Measurements from ENCODE around the gene CBX7. TPM values are rescaled to one million over a fixed set of nuclear protein-coding genes. Genes with fewer than 3 reads are reported as not detected.

The CBX7 gene
- total RNA-seq, 2 donors from 2014 or later, result 170 to 174 TPM

- no peaks in the 10 kb centered on the region for H3K9me3 ChIP-seq
- H3K4me3 ChIP-seq, result no peak overlapping the region
- ATAC-seq (ENCODE audit: insufficient number of reproducible peaks, low FRiP score, low read depth), result no peak
- no peaks in the 10 kb centered on the region for H3K4me1 ChIP-seq (ENCODE audit: control insufficient read depth in 1 of 2, low read depth in 2 of 2)
- no peaks in the 10 kb centered on the region for H3K36me3 ChIP-seq
- DNase-seq (ENCODE audit: low spot score), result no peak
- TF ChIP-seq CTCF (IDR thresholded peaks at IDR 0.05), result no peak
- H3K27ac ChIP-seq, result no peak overlapping the region
- no peaks in the 10 kb centered on the region for H3K27me3 ChIP-seq (replicated peaks; ENCODE audit: insufficient read depth)
These were observed 36.4 kb downstream of the CBX7 start for GRCh38 chr22:39115977-39116621.

GRCh38 chr22:39115570-39115969 is 36.9 kb downstream of the CBX7 start:
- TF ChIP-seq CTCF (IDR thresholded peaks at IDR 0.05), result no peak
- H3K4me3 ChIP-seq, result no peak overlapping the region
- H3K36me3 ChIP-seq, result no peaks in the 10 kb centered on the region
- H3K9me3 ChIP-seq, result no peaks in the 10 kb centered on the region
- no peak overlapping the region for H3K27ac ChIP-seq
- no peaks in the 10 kb centered on the region for H3K4me1 ChIP-seq (ENCODE audit: control insufficient read depth in 1 of 2, low read depth in 2 of 2)
- no peak for ATAC-seq (ENCODE audit: insufficient number of reproducible peaks, low FRiP score, low read depth)
- no peak for DNase-seq (ENCODE audit: low spot score)
- H3K27me3 ChIP-seq (replicated peaks; ENCODE audit: insufficient read depth), result no peaks in the 10 kb centered on the region

- ATAC-seq (ENCODE audit: insufficient number of reproducible peaks, low FRiP score, low read depth), result no peak
- no peak for DNase-seq (ENCODE audit: low spot score)
- no peak for TF ChIP-seq CTCF (IDR thresholded peaks at IDR 0.05)
These were observed 38.4 kb downstream of the CBX7 start for GRCh38 chr22:39114112-39114511.

GRCh38 chr22:39110631-39111561 is 41.6 kb downstream of the CBX7 start:
- Histone ChIP-seq H3K9me3 (no peaks in the 10 kb centered on the region), H3K27ac (no peak overlapping the region), H3K4me3 (no peak overlapping the region), H3K36me3 (no peaks in the 10 kb centered on the region), H3K4me1 (ENCODE audit: control insufficient read depth in 1 of 2, low read depth in 2 of 2) (no peaks in the 10 kb centered on the region), H3K27me3 (replicated peaks; ENCODE audit: insufficient read depth) (no peaks in the 10 kb centered on the region)
- TF ChIP-seq CTCF (IDR thresholded peaks at IDR 0.05), result no peak
- DNase-seq (ENCODE audit: low spot score) (no peak), ATAC-seq (ENCODE audit: insufficient number of reproducible peaks, low FRiP score, low read depth) (no peak)

More at GRCh38 chr22:39114112-39114511, 38.4 kb downstream of the CBX7 start:
- Histone ChIP-seq H3K27ac (no peak overlapping the region), H3K4me3 (no peak overlapping the region), H3K36me3 (no peaks in the 10 kb centered on the region), H3K27me3 (replicated peaks; ENCODE audit: insufficient read depth) (no peaks in the 10 kb centered on the region), H3K4me1 (ENCODE audit: control insufficient read depth in 1 of 2, low read depth in 2 of 2) (no peaks in the 10 kb centered on the region), H3K9me3 (no peaks in the 10 kb centered on the region)

- Histone ChIP-seq H3K4me3 (no peak overlapping the region), H3K9me3 (no peaks in the 10 kb centered on the region), H3K4me1 (ENCODE audit: control insufficient read depth in 1 of 2, low read depth in 2 of 2) (no peaks in the 10 kb centered on the region), H3K27me3 (replicated peaks; ENCODE audit: insufficient read depth) (no peaks in the 10 kb centered on the region), H3K27ac (no peak overlapping the region), H3K36me3 (no peaks in the 10 kb centered on the region)
- no peak for TF ChIP-seq CTCF (IDR thresholded peaks at IDR 0.05)
- DNase-seq (ENCODE audit: low spot score) (no peak), ATAC-seq (ENCODE audit: insufficient number of reproducible peaks, low FRiP score, low read depth) (no peak)
These were observed 43.1 kb downstream of the CBX7 start for GRCh38 chr22:39109361-39109760.

Measured in thoracic aorta (tissue), 2 donors.